BJ (cell line): Measurements from ENCODE around the gene RIC1. TPM values are rescaled to one million over a fixed set of nuclear protein-coding genes. Genes with fewer than 3 reads are reported as not detected.
"Not testable (repeated sequence)": the region's sequence is repeated elsewhere in the genome, so short reads cannot be mapped to it uniquely, and the experiment has no call there.

Source experiments
- CTCF ChIA-PET: fragments of 350-600 bp; formaldehyde crosslinking; extraction: SDS; loops from one replicate; lab custom pipeline; 2021; ENCODE audit warnings: antibody characterized with exemption, inconsistent platforms; lab: Yijun Ruan, JAX
- POLR2A ChIA-PET: fragments of 300-600 bp; sonication (Branson Sonifier 250); formaldehyde crosslinking; extraction: SDS; loops from one replicate; lab custom pipeline; 2021; ENCODE audit warnings: antibody characterized with exemption; lab: Charles Lee
- DNase-seq: peaks from one replicate; pipeline ENCODE4 v3.0.0-alpha.2; 2011; ENCODE audit warnings: low read depth
- H3K27me3 ChIP-seq: 2 replicates; pipeline ENCODE4 v1.6.0; 2011; ENCODE audit warnings: low read length; ENCODE audit not compliant: control insufficient read depth, insufficient read depth
- H3K36me3 ChIP-seq: 2 replicates; pipeline ENCODE4 v1.5.1; 2011; ENCODE audit warnings: low read length; ENCODE audit not compliant: control insufficient read depth, insufficient read depth
- H3K4me3 ChIP-seq: 2 replicates; pipeline ENCODE4 v1.5.1; 2011; ENCODE audit warnings: low read depth, mild to moderate bottlenecking, control low read depth, low read length
- polyA plus RNA-seq: library from polyadenylated mRNA; depleted of rRNA; stranded (reverse); fragments of >200 nt; gene quantifications from 2 replicates; pipeline ENCODE4 v1.2.3, GENCODE V29; 2011
- TF ChIP-seq, protein P1 (sequence below): IDR thresholded peaks from 2 replicates; pipeline ENCODE4 v1.5.1; 2011; ENCODE audit warnings: low read depth, mild to moderate bottlenecking, control low read depth, inconsistent platforms, low read length, moderate library complexity; ENCODE audit not compliant: insufficient read depth

The RIC1 gene
- polyA plus RNA-seq, 1 experiment, result 52.3 TPM

DNA sequence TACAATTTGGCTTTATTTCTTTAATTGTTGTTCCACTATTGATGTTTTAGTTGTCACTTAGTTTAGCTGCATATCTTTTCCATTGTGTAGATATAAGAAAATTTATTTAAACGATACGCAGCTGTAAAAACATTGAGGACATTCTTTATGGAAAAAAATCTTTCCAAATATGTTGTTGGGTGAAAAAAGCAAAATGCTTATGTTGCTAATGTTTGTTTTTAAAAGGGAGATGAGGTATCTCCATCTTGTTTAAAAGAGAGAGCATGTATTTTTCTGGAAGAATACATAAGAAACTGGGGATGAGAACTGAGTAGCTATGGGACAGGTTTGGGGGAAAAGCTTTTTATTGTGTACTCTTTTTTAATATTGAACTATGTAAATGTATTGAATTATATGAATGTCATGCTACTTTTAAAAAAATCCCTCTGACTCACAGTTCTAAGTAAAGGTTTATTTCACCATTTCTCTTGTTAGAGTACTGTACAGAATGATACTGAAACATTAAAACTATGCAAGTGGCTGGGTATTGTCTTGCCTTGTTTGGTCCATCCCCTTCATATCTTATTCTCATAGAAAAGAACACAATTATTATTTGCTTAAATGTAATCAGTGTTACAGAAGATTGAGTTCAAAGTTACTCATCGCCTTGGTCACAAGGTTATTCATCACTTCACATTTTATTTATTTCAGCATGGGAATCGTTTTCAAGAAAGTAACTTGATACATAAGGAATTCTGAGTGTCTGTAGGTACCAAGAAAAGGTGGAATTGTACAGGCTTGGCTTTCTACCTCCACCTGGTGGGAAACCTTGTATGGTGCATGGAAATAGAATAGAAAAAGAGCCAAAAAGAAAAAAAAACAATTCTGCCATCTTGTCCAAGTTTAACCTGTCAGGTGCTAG lies 85.8 kb downstream of the RIC1 start:
- ChIA-PET CTCF (no interaction called here), POLR2A (no interaction called here)
- Histone ChIP-seq H3K4me3 (no peak overlapping the region), H3K36me3 (no peaks in the 10 kb centered on the region; the same call in 1 of the 2 replicates), H3K27me3 (no peaks in the 10 kb centered on the region)
- TF ChIP-seq, protein P1, sequence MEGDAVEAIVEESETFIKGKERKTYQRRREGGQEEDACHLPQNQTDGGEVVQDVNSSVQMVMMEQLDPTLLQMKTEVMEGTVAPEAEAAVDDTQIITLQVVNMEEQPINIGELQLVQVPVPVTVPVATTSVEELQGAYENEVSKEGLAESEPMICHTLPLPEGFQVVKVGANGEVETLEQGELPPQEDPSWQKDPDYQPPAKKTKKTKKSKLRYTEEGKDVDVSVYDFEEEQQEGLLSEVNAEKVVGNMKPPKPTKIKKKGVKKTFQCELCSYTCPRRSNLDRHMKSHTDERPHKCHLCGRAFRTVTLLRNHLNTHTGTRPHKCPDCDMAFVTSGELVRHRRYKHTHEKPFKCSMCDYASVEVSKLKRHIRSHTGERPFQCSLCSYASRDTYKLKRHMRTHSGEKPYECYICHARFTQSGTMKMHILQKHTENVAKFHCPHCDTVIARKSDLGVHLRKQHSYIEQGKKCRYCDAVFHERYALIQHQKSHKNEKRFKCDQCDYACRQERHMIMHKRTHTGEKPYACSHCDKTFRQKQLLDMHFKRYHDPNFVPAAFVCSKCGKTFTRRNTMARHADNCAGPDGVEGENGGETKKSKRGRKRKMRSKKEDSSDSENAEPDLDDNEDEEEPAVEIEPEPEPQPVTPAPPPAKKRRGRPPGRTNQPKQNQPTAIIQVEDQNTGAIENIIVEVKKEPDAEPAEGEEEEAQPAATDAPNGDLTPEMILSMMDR, result peak; percentile 23; the same call in 1 of the 2 replicates
- no peak for DNase-seq

DNA sequence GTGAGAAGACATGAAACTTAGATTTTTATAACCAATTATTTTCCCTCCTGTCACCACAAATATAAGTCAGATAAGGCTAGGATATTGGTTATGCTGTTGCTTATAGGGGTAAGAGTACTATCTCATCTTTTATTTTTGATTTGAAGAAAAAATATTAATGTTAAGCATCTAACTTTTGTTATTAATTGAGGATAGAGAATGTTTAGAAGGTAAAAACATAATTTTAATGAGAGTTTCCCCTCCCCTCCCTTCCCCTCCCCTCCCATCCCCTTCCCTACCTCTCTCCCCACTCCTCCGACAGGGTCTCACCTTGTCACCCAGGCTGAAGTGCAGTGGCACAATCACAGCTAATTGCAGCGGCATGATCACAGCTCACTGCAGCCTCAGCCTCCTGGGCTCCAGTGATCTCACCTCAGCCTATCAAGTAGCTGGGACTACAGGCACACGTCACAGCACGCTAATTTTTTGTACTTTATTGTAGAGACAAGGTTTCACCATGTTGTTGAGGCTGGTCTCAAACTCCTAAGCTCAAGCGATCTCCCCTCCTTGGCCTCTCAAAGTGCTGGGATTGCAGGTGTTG lies 86.7 kb downstream of the RIC1 start:
- no peak overlapping the region for H3K4me3 ChIP-seq
- no peak for DNase-seq
- H3K36me3 ChIP-seq, result no peaks in the 10 kb centered on the region
- TF ChIP-seq, protein P1, result no peak
- no peaks in the 10 kb centered on the region for H3K27me3 ChIP-seq
- ChIA-PET CTCF (no interaction called here), POLR2A (no interaction called here)

DNA sequence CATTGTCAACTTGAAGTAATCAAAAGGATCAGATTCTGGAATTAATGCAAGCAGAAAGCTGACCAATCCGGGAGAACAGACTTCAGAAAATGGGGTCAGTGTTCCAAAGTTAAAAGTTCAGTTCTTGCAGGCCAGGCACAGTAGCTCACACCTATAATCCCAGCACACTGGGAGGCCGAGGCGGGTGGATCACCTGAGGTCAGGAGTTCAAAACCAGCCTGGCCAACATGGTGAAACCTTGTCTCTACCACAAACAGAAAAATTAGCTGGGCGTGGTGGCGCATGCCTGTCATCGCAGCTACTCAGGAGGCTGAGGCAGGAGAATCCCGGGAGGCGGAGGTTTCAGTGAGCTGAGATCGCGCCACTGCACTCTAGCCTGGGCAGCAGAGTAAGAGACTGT lies 88.5 kb downstream of the RIC1 start:
- CTCF ChIA-PET, result interaction anchor here (0.6 to 1.1 kb wide), 3 partner anchors 85 to 126 kb away, joined by 3 to 4 read pairs (median 4); no protein-coding TSS in a partner anchor
- H3K27me3 ChIP-seq, H3K4me3 ChIP-seq, H3K36me3 ChIP-seq, DNase-seq, POLR2A ChIA-PET: not testable (repeated sequence)

DNA sequence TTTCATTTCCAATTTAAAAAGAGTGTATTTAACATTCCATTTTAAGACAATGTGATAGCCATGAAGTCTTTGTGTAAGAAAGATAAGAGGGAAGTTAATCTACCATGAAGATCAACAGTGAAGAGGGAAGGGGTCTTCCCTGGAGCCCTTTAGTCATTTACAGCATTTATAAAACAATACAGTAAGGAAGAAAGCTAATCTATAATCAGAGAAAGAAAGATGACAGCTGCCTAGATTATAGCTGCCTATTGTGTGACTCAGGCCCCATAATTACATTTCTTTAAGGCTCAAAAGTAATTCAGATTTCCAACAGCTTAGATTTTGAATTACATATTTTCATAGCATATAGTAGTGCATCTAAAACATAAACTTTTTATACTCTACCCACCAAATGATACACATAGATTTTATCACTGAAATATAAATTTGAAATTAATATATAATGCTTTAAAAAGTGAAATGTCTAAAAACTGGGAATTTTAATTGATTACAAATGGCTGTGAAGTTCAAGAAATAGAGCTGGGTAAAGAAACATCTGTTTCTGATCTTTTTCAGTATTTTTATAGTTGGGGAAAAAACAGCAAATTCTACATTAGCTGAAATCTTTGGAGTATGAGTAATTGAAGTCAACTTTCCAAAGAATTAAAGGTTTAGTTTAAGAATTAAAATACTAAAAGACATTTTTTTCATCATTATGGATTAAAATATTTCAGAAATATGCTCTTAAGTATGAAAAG lies 89.6 kb downstream of the RIC1 start:
- ChIA-PET POLR2A (no interaction called here), CTCF (interaction anchor here (0.7 to 1.1 kb wide), 2 partner anchors 86 to 114 kb away, joined by 4 read pairs; no protein-coding TSS in a partner anchor)
- no peak overlapping the region for H3K4me3 ChIP-seq
- peaks cover 4% of the 10 kb centered on the region; the same call in 1 of the 2 replicates for H3K36me3 ChIP-seq
- DNase-seq, result peak; percentile 37
- H3K27me3 ChIP-seq, result no peaks in the 10 kb centered on the region
- TF ChIP-seq, protein P1, result no peak

DNA sequence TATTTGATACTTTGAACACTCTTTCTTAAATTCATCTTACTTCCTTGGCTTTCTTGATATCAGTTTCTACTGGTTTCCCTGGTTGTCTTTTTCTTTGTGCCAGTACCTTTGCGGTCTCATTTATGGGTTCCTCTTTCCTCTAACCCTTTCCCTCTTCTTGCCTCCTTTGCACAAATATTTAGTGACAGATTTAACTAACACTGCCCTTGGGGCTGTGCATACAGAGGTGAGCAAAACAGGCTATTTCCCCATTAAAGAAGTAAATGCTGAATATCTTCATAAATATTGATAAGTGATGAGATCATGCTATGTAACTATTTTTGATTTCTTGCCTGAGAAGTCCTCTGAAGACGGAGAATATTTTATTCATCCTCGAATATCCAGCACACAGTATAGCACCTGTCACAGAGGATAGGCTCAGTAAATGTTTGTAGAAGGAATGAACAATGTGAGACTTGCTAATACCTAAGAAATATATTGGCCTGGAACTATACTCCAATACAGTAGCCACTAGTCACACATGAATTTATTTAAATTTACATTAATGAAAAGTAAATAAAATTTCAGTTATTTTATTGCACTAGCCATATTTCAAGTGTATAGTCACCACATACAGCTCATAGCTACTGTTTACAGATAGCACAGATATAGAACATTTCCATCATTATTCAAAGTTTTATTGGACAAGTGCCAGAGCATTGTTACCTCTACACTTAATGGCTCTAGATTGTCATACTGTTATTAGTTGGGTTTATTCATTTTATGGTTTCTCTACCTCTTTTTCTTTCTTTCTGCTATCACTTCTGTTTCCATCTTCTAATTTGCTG lies 90.4 kb downstream of the RIC1 start:
- Histone ChIP-seq H3K4me3 (no peak overlapping the region), H3K27me3 (no peaks in the 10 kb centered on the region), H3K36me3 (peaks cover 4% of the 10 kb centered on the region; the same call in 1 of the 2 replicates)
- DNase-seq, result no peak
- ChIA-PET CTCF (no interaction called here), POLR2A (interaction anchor here (0.6 kb wide), 1 partner anchor 16 kb away, joined by 12 read pairs; no protein-coding TSS in a partner anchor)
- TF ChIP-seq, protein P1, result no peak
